CD4-positive, alpha-beta T cell treated with Interleukin-6 for 4 hours (primary cell): ENCODE results near the gene SCAND1.
A peak's percentile ranks its signal among the peaks of the same experiment; 100 is the strongest.
"Not testable (repeated sequence)": the region's sequence is repeated elsewhere in the genome, so short reads cannot be mapped to it uniquely, and the experiment has no call there.

ENCODE experiments used
- DNase-seq: peaks from one replicate; pipeline ENCODE4 v3.0.0-alpha.2; 2020; ENCODE audit warnings: mixed read lengths

SCAND1 gene

GRCh38 chr20:35956616-35957015, 2.3 kb upstream of the SCAND1 start:
- DNase-seq, result no peak

- DNase-seq, result peak; percentile 48
These were observed 577 bp upstream of the SCAND1 start for GRCh38 chr20:35954907-35955251.

GRCh38 chr20:35953387-35954199, 709 bp downstream of the SCAND1 start:
- peak; percentile 74 for DNase-seq

GRCh38 chr20:35952480-35953386, 1.6 kb downstream of the SCAND1 start:
- DNase-seq, result peak; percentile 3

DNA sequence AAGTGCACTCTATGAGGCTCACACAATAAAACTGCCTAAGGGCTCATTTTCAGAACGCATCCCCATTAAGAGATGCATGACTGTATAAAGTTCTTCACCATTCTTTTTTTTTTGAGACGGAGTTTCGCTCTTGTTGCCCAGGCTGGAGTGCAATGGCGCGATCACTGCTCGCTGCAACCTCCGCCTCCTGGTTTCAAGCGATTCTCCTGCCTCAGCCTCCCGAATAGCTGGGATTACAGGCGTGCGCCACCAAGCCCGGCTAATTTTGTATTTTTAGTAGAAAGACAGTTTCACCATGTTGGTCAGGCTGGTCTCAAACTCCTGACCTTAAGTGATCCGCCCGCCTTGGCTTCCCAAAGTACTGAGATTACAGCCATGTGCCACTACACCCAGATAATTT, 2.2 kb downstream of the SCAND1 start:
- DNase-seq, result not testable (repeated sequence)

GRCh38 chr20:35950093-35950492, 4.2 kb downstream of the SCAND1 start:
- DNase-seq, result no peak

DNA sequence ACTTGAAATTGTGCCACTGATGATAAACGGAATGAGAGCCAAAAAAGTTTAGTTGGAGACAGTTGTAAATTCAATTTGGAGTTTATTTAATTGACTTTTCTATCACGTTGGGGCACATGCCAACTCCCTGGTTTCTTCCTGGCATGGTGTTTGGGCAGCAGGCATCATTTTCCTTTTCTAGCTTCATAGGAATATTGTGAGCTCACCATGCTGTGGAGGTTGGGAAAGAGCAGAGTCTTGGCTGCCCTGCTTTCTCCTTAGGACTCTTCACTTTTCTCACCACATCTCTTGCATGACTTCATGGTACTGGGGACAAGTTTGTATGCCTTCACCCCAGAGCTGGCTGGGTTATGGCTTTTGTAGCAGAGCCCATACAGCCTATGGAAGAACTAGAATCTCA, 6.4 kb downstream of the SCAND1 start:
- no peak for DNase-seq

DNA sequence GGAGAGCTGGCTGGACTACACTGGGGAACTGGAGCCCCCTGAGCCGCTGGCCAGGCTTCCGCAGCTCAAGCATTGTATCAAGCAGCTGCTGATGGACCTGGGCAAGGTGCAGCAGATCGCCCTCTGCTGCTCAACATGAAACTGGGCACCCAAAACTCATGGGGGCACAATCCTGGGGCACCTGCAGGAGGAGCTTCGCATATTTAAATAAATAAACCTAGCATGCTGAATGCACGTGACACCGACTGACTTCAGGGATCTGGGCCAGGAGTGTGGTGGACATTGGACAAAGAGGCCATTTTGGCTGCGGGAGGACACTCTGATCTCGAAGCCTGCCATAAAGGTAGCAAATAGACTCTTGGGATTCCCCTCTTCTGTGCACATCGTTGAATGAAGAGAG, 6.8 kb downstream of the SCAND1 start:
- peak; percentile 21 for DNase-seq

GRCh38 chr20:35942243-35942642, 12.1 kb downstream of the SCAND1 start:
- DNase-seq, result no peak

DNA sequence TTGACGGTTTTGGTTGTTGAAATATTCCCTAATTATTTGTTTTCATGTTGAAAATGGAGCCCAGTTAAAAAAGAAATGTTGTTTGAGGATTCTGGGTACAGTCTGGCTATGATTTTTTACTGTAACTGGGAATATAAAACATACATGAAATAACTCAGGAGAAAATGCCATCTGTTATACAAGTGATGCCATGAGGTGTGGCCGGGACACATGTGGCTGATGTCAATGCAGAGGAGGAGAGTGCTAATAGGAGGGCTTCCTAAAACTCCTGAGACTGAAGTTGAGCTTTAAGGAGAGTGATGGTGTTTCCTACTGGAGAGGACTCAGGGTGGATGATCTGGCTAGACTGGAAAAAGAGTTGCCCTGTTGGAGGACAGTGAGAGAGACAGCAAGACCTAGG, 12.7 kb downstream of the SCAND1 start:
- DNase-seq, result no peak

- DNase-seq, result no peak
These were observed 15.0 kb downstream of the SCAND1 start for GRCh38 chr20:35939264-35939663.

DNA sequence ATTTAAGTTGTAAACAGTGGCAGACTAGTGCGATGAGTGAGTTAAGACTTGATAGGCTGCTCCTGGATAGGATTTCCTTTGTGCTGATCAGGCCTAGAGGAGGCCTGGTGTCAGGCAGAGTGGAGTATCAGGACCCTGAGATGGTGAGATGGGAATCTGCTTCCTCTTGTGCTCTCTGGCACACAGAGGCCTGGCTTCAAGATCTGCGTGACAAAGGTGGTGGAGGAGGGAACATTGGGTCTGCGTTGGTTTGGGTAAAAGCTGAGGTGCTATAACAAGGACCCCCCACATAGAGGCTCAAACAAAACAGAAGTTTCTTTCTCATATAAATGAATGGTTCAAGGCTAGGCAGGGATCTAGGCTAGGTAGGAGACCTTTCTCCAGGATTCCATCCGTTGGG, 20.3 kb downstream of the SCAND1 start:
- no peak for DNase-seq

GRCh38 chr20:35929301-35929700, 25.0 kb downstream of the SCAND1 start:
- DNase-seq, result no peak

DNA sequence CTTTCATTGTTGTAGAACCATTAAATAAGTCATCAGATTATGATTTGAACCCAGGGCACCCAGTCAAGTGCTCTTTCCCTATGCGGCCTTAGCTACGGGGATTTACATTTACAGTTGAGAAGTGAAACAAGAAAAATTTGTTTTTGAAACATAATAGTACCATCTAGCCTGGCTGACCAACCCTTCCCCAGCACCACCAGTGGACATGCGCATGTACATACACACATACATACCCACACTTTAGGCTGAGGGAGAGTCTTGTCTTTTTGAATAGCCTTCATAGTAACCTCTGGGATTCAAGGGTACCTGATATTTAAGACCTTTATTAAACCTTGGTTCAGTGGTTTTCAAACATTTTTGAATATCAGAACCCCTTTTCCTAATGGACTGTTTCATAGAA, 33.8 kb downstream of the SCAND1 start:
- DNase-seq, result no peak

DNA sequence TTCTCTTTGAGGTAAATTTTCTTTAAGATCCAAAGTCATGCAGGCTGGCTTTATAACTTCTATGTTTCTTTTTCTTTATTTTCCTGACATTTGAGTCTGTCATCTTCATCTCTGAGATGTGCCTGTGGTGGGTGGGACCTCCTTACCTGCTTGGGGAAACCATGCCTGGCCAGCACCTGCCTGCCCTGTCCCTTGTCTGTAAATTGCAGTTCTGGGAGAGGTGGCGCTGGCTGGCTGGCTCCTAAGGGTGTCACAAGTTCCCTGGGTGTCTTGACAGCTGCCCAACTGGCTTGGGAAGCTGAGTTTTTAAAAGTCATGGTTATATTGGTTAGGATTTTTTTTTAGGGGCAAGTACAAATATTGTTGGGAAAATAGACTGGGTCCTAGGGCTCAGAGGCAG, 36.3 kb downstream of the SCAND1 start:
- DNase-seq, result no peak

- DNase-seq, result no peak
These were observed 37.2 kb downstream of the SCAND1 start for GRCh38 chr20:35917077-35917476.

- no peak for DNase-seq
These were observed 41.4 kb downstream of the SCAND1 start for GRCh38 chr20:35912881-35913280.

GRCh38 chr20:35910254-35910653, 44.0 kb downstream of the SCAND1 start:
- no peak for DNase-seq

GRCh38 chr20:35909796-35910195, 44.5 kb downstream of the SCAND1 start:
- DNase-seq, result no peak

GRCh38 chr20:35909176-35909575, 45.1 kb downstream of the SCAND1 start:
- no peak for DNase-seq

DNA sequence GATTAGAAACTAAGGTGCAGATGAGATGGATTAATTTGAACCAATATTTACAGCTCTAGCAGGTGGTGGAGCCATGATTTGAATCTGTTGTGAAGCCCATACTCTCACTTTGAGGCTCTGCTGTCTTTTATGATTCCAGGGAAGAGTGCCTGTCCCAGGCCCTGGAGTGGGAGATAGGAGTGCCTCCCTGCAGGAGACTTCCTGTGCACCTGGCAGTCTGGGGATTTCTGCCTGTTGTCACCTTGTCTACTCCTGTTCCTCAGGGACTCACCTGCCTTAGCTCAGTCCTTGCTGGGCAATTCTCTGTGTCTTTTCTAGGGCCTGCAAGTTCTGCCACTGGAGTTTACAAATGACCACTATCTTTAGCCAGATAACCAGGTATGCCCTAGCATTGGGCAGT, 46.3 kb downstream of the SCAND1 start:
- DNase-seq, result no peak

DNA sequence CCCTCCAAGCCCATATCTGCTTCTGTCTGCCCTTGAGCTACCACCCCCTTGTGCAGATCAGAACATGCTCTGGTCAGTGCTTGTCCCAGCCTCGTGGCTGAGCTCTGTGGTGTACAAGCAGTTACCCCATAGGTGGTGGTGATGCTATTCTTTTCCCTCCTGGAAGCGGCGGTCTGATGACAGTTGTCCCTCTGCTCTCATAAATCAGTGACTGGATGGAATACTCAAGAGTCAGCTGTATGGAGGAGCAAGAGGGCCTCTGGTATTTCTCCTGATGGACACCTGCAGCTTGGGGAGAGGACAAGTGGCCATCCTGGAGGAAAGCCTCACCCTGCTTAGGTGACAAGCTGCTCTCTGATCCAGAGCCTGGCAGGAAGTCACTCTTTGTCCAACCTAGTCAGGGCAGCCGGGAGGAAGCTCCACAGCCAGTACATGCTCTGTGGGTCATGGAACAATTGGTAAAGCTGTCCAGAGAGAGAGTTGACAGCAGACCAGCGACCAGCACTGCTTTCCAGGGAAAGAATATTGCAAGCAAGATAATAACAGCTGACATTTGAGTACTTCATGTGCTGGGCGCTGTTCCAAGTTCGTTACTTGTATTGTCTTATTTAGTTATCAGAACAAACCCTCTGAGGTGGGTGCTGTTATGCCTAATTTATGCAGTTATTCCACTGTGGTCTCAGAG, 47.1 kb downstream of the SCAND1 start:
- DNase-seq, result no peak

- DNase-seq, result no peak
These were observed 49.2 kb downstream of the SCAND1 start for GRCh38 chr20:35904982-35905663.
